ENCODE results near the gene TGFB1.
A peak's percentile ranks its signal among the peaks of the same experiment; 100 is the strongest.

TGFB1 gene

GRCh38 chr19:41339936-41340335, 13.8 kb downstream of the TGFB1 start:
- DNase-seq, result no peak

- no peak for DNase-seq
These were observed 18.3 kb downstream of the TGFB1 start for GRCh38 chr19:41335467-41335866.

- DNase-seq, result no peak
These were observed 18.9 kb downstream of the TGFB1 start for GRCh38 chr19:41334793-41335192.

- no peak for DNase-seq
These were observed 21.3 kb downstream of the TGFB1 start for GRCh38 chr19:41332468-41332867.

GRCh38 chr19:41332000-41332399, 21.7 kb downstream of the TGFB1 start:
- no peak for DNase-seq

- no peak for DNase-seq
These were observed 22.6 kb downstream of the TGFB1 start for GRCh38 chr19:41330946-41331678.

- DNase-seq, result no peak
These were observed 23.2 kb downstream of the TGFB1 start for GRCh38 chr19:41330481-41330880.

- DNase-seq, result no peak
These were observed 24.9 kb downstream of the TGFB1 start for GRCh38 chr19:41328842-41329225.

GRCh38 chr19:41328157-41328841, 25.4 kb downstream of the TGFB1 start:
- peak; percentile 53 to 69 for DNase-seq

GRCh38 chr19:41327576-41328156, 26.1 kb downstream of the TGFB1 start:
- peak; percentile 79 to 89 for DNase-seq

- DNase-seq, result no peak
These were observed 26.6 kb downstream of the TGFB1 start for GRCh38 chr19:41327076-41327575.

- no peak for DNase-seq
These were observed 27.6 kb downstream of the TGFB1 start for GRCh38 chr19:41325947-41326706.

GRCh38 chr19:41325640-41325946, 28.1 kb downstream of the TGFB1 start:
- DNase-seq, result no peak

- no peak for DNase-seq
These were observed 28.6 kb downstream of the TGFB1 start for GRCh38 chr19:41324921-41325639.

- no peak for DNase-seq
These were observed 29.5 kb downstream of the TGFB1 start for GRCh38 chr19:41324231-41324702.

- no peak for DNase-seq
These were observed 30.1 kb downstream of the TGFB1 start for GRCh38 chr19:41323430-41324125.

GRCh38 chr19:41323023-41323422, 30.7 kb downstream of the TGFB1 start:
- no peak for DNase-seq

GRCh38 chr19:41322451-41322850, 31.3 kb downstream of the TGFB1 start:
- DNase-seq, result no peak

- DNase-seq, result no peak
These were observed 32.0 kb downstream of the TGFB1 start for GRCh38 chr19:41321600-41322270.

GRCh38 chr19:41321204-41321599, 32.5 kb downstream of the TGFB1 start:
- no peak for DNase-seq

GRCh38 chr19:41320568-41320967, 33.2 kb downstream of the TGFB1 start:
- no peak for DNase-seq

- no peak for DNase-seq
These were observed 33.6 kb downstream of the TGFB1 start for GRCh38 chr19:41320185-41320518.
